Neuron (in vitro differentiated cells): ENCODE measurements around the gene MAP2.

Source experiments
- H2AFZ ChIP-seq: one replicate; pipeline ENCODE4 v1.6.1; 2013; ENCODE audit warnings: low read depth, mild to moderate bottlenecking, inconsistent platforms, low read length, moderate library complexity
- H3K27me3 ChIP-seq: one replicate; pipeline ENCODE4 v1.6.1; 2013; ENCODE audit warnings: low read length; ENCODE audit not compliant: insufficient read depth
- H3K36me3 ChIP-seq: one replicate; pipeline ENCODE4 v1.6.1; 2013; ENCODE audit warnings: low read length; ENCODE audit not compliant: insufficient read depth
- H3K4me1 ChIP-seq: one replicate; pipeline ENCODE4 v1.6.1; 2013; ENCODE audit warnings: low read length; ENCODE audit not compliant: insufficient read depth
- H3K4me3 ChIP-seq: 2 replicates; pipeline ENCODE4 v1.5.1; 2013; ENCODE audit warnings: mild to moderate bottlenecking, low read length, moderate library complexity
- H3K9me3 ChIP-seq: one replicate; pipeline ENCODE4 v1.6.1; 2013; ENCODE audit warnings: low read length

MAP2 gene, protein sequence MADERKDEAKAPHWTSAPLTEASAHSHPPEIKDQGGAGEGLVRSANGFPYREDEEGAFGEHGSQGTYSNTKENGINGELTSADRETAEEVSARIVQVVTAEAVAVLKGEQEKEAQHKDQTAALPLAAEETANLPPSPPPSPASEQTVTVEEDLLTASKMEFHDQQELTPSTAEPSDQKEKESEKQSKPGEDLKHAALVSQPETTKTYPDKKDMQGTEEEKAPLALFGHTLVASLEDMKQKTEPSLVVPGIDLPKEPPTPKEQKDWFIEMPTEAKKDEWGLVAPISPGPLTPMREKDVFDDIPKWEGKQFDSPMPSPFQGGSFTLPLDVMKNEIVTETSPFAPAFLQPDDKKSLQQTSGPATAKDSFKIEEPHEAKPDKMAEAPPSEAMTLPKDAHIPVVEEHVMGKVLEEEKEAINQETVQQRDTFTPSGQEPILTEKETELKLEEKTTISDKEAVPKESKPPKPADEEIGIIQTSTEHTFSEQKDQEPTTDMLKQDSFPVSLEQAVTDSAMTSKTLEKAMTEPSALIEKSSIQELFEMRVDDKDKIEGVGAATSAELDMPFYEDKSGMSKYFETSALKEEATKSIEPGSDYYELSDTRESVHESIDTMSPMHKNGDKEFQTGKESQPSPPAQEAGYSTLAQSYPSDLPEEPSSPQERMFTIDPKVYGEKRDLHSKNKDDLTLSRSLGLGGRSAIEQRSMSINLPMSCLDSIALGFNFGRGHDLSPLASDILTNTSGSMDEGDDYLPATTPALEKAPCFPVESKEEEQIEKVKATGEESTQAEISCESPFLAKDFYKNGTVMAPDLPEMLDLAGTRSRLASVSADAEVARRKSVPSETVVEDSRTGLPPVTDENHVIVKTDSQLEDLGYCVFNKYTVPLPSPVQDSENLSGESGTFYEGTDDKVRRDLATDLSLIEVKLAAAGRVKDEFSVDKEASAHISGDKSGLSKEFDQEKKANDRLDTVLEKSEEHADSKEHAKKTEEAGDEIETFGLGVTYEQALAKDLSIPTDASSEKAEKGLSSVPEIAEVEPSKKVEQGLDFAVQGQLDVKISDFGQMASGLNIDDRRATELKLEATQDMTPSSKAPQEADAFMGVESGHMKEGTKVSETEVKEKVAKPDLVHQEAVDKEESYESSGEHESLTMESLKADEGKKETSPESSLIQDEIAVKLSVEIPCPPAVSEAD (N-terminal part only)

DNA sequence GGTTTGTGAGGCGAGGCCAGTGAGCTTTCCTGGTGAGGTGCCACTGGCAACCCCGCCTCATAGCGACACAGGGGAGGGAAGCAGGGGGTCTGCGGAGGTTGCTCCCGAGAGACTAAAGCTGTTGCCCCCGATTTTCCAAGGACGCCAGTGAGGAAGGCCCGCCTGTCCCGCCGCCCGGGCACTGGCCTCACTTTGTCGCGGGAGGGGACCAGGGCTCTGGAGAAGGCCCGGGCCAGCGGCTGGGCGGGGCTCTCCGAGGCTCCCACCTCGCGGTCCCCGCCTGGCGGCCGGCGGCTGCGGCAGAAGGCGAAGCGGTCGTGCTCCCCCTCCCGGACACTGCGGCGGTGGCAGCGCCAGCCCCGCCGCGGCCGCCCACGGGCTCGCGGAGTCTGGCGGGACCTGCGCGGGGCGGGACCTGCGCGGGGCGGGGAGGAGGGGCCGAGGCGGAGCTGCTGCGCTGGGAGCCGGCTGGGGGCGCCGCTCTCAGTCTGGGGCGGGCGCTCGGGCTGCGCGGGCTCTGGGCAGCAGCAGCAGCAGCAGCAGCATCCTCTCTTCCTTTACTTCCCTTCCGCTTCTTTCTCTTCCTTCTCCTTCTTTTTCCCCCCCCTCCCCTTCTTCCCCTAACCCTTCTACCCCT, at the start of gene MAP2:
TSS of gene MAP2 (plus strand) at position 486 of the 637 bp plus-strand sequence. CDS start 229,124 bp downstream, outside the sequence.
- peaks cover 31% of the 10 kb centered on the region for H3K4me1 ChIP-seq
- peak within 1 kb of the TSS; percentile 99 for H3K4me3 ChIP-seq
- peak within 1 kb of the TSS; percentile 95 for H2AFZ ChIP-seq

GRCh38 chr2:209376686-209377085, 47.2 kb upstream of the MAP2 start:
- H3K4me1 ChIP-seq: no peaks in the 10 kb centered on the region
- no peaks in the 10 kb centered on the region for H3K36me3 ChIP-seq
- H3K4me3 ChIP-seq: no peak overlapping the region
- H3K9me3 ChIP-seq: peaks cover 10% of the 10 kb centered on the region
- H3K27me3 ChIP-seq: no peaks in the 10 kb centered on the region
- no peak overlapping the region for H2AFZ ChIP-seq

More for the DNA sequence above, at the start of gene MAP2:
- H3K27me3 ChIP-seq: no peaks in the 10 kb centered on the region
- peaks cover 4% of the 10 kb centered on the region for H3K36me3 ChIP-seq
- H3K9me3 ChIP-seq: no peaks in the 10 kb centered on the region

DNA sequence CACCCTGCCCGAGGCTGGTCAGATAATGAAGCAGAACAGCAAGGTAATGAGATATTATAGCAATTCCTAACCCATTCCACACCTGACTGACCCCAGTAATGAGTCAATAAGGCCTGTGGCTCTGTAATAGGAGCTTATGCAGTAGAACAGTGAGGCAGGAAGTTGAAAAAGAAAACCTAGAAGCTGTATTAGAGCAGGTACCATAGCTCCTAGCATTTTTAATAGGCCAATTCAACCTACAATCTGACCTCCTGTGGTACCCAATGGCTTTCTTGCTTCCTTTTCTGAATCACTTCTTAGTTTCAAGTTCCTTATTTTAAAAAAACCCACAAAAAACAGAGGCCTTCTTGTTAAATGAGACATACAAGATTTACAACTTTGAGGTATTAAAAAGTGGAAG, 43.6 kb upstream of the MAP2 start:
- no peak overlapping the region for H2AFZ ChIP-seq
- H3K36me3 ChIP-seq: no peaks in the 10 kb centered on the region

DNA sequence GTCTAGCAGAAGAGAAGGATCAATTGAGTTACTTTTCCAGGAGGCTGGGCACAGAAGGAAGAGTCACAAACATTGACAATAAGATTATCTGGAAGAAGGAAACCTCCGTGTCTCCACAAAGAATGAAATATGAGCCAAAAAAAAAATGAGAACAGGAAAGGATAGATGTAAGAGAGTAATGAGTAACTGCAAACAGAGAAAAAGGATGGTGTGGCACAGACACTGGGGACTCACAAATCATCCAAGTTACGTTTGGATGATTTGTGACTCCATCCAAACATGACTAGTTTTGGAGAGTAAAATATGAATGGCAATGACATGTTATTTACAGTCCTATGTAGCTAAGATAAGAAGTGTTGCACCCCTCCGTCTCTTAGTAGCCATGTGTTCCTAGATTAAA, 42.8 kb upstream of the MAP2 start:
- no peaks in the 10 kb centered on the region for H3K27me3 ChIP-seq
- H3K36me3 ChIP-seq: no peaks in the 10 kb centered on the region
- no peaks in the 10 kb centered on the region for H3K4me1 ChIP-seq
- H3K4me3 ChIP-seq: no peak overlapping the region
- H3K9me3 ChIP-seq: peaks cover 8% of the 10 kb centered on the region
- H2AFZ ChIP-seq: no peak overlapping the region

More for the DNA sequence above, 43.6 kb upstream of the MAP2 start:
- Histone ChIP-seq H3K9me3 (peaks cover 8% of the 10 kb centered on the region), H3K4me1 (no peaks in the 10 kb centered on the region), H3K4me3 (no peak overlapping the region), H3K27me3 (no peaks in the 10 kb centered on the region)

DNA sequence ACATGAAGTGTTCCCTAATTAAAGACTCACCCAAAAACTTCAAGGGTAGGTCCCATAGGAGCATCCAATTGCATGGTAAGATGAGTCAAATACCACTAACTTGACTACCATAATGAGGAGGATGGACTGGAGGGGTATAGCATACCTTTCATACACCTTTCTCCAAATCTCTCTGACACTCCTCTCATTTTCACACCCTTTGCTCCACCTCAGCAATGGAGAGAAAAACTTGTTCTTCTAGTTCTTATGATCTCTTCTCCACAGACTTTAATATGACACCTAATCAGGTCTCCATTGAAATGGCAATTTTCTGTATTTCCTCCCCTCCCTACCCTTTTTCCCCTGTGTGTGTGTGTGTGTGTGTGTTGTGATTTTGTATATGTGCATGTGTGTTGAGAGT, 41.1 kb upstream of the MAP2 start:
- H3K4me3 ChIP-seq: no peak overlapping the region
- H3K4me1 ChIP-seq: no peaks in the 10 kb centered on the region
- H3K27me3 ChIP-seq: no peaks in the 10 kb centered on the region
- no peak overlapping the region for H2AFZ ChIP-seq
- no peaks in the 10 kb centered on the region for H3K36me3 ChIP-seq
- H3K9me3 ChIP-seq: peaks cover 2% of the 10 kb centered on the region

DNA sequence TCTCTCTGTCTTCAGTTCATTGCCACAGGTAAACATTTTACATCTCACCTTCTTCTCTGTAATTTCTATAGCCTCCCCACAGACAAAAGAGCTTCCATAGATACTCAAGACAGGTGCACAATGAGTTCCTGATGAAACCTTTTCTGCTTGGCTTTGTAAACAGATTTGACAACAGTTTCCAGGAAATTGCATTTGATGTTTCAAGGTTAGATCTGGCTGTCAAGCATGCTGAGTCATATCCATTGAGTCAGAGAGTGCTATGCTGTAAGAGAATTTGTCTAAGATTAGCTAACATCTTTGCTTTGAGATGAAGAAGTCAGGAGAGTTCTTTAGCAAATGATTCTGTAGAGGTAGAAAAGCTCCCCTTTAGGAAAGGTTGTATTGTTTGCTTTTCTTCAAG, 40.6 kb upstream of the MAP2 start:
- no peaks in the 10 kb centered on the region for H3K36me3 ChIP-seq
- no peak overlapping the region for H2AFZ ChIP-seq
- no peaks in the 10 kb centered on the region for H3K27me3 ChIP-seq
- H3K4me1 ChIP-seq: peaks cover 4% of the 10 kb centered on the region
- no peaks in the 10 kb centered on the region for H3K9me3 ChIP-seq
- no peak overlapping the region for H3K4me3 ChIP-seq

GRCh38 chr2:209387389-209387788, 36.5 kb upstream of the MAP2 start:
- H3K4me1 ChIP-seq: peaks cover 41% of the 10 kb centered on the region
- H3K27me3 ChIP-seq: no peaks in the 10 kb centered on the region
- H3K4me3 ChIP-seq: no peak overlapping the region
- no peaks in the 10 kb centered on the region for H3K36me3 ChIP-seq
- no peak overlapping the region for H2AFZ ChIP-seq
- no peaks in the 10 kb centered on the region for H3K9me3 ChIP-seq

GRCh38 chr2:209388446-209389037, 35.3 kb upstream of the MAP2 start:
- Histone ChIP-seq H2AFZ (no peak overlapping the region), H3K4me3 (no peak overlapping the region), H3K4me1 (peaks cover 49% of the 10 kb centered on the region), H3K9me3 (no peaks in the 10 kb centered on the region), H3K36me3 (no peaks in the 10 kb centered on the region), H3K27me3 (no peaks in the 10 kb centered on the region)

- Histone ChIP-seq H3K4me1 (peaks cover 49% of the 10 kb centered on the region), H3K9me3 (no peaks in the 10 kb centered on the region), H3K36me3 (no peaks in the 10 kb centered on the region), H3K27me3 (no peaks in the 10 kb centered on the region), H3K4me3 (peak overlapping the region; percentile 18), H2AFZ (no peak overlapping the region)
Measured at GRCh38 chr2:209389171-209389618, 34.7 kb upstream of the MAP2 start.

DNA sequence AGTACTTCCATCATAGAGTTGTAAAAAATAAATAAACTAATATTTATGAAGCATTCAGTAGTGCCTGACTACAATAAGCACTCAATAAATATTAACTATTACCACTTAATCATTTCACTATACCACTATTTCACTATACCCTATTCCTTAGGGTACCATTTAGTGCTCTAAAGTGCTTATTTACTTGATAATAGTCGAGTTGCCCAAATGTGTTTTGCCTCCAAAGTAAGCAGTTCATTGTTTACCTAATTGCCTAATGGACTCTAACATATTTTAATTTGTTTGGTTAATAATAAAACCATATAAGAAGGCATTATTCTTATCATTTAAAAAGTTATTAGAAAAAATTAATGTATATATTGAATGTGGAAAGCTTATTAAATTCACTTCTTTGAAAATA, 33.0 kb upstream of the MAP2 start:
- Histone ChIP-seq H2AFZ (no peak overlapping the region), H3K36me3 (no peaks in the 10 kb centered on the region), H3K4me3 (no peak overlapping the region), H3K4me1 (peaks cover 49% of the 10 kb centered on the region), H3K9me3 (no peaks in the 10 kb centered on the region), H3K27me3 (no peaks in the 10 kb centered on the region)

GRCh38 chr2:209391776-209392401, 32.0 kb upstream of the MAP2 start:
- Histone ChIP-seq H2AFZ (peak overlapping the region; percentile 34), H3K9me3 (no peaks in the 10 kb centered on the region), H3K27me3 (no peaks in the 10 kb centered on the region), H3K4me1 (peaks cover 56% of the 10 kb centered on the region), H3K36me3 (no peaks in the 10 kb centered on the region), H3K4me3 (no peak overlapping the region)

- H3K36me3 ChIP-seq: no peaks in the 10 kb centered on the region
- no peak overlapping the region for H2AFZ ChIP-seq
- H3K9me3 ChIP-seq: no peaks in the 10 kb centered on the region
- H3K4me3 ChIP-seq: no peak overlapping the region
- no peaks in the 10 kb centered on the region for H3K27me3 ChIP-seq
- H3K4me1 ChIP-seq: peaks cover 67% of the 10 kb centered on the region
Measured at GRCh38 chr2:209395229-209395628, 28.6 kb upstream of the MAP2 start.
